Stimulated activated naive CD8-positive, alpha-beta T cell treated with anti-CD3 and anti-CD28 coated beads, Interleukin-15, Interleukin-2, amounts not matched to agents 100 U/mL and 50 U/mL, for 24 hours (primary cell): Measurements from ENCODE around the gene MMRN1.
A peak's percentile ranks its signal among the peaks of the same experiment; 100 is the strongest.

Source experiments
- ATAC-seq: fragments of 150-1000 bp; cut with Tn5 transposase; one replicate; pipeline ENCODE4 v1.10.0; 2021
- DNase-seq: peaks from one replicate; pipeline ENCODE4 v3.0.0; 2021

MMRN1 gene, protein sequence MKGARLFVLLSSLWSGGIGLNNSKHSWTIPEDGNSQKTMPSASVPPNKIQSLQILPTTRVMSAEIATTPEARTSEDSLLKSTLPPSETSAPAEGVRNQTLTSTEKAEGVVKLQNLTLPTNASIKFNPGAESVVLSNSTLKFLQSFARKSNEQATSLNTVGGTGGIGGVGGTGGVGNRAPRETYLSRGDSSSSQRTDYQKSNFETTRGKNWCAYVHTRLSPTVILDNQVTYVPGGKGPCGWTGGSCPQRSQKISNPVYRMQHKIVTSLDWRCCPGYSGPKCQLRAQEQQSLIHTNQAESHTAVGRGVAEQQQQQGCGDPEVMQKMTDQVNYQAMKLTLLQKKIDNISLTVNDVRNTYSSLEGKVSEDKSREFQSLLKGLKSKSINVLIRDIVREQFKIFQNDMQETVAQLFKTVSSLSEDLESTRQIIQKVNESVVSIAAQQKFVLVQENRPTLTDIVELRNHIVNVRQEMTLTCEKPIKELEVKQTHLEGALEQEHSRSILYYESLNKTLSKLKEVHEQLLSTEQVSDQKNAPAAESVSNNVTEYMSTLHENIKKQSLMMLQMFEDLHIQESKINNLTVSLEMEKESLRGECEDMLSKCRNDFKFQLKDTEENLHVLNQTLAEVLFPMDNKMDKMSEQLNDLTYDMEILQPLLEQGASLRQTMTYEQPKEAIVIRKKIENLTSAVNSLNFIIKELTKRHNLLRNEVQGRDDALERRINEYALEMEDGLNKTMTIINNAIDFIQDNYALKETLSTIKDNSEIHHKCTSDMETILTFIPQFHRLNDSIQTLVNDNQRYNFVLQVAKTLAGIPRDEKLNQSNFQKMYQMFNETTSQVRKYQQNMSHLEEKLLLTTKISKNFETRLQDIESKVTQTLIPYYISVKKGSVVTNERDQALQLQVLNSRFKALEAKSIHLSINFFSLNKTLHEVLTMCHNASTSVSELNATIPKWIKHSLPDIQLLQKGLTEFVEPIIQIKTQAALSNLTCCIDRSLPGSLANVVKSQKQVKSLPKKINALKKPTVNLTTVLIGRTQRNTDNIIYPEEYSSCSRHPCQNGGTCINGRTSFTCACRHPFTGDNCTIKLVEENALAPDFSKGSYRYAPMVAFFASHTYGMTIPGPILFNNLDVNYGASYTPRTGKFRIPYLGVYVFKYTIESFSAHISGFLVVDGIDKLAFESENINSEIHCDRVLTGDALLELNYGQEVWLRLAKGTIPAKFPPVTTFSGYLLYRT

DNA sequence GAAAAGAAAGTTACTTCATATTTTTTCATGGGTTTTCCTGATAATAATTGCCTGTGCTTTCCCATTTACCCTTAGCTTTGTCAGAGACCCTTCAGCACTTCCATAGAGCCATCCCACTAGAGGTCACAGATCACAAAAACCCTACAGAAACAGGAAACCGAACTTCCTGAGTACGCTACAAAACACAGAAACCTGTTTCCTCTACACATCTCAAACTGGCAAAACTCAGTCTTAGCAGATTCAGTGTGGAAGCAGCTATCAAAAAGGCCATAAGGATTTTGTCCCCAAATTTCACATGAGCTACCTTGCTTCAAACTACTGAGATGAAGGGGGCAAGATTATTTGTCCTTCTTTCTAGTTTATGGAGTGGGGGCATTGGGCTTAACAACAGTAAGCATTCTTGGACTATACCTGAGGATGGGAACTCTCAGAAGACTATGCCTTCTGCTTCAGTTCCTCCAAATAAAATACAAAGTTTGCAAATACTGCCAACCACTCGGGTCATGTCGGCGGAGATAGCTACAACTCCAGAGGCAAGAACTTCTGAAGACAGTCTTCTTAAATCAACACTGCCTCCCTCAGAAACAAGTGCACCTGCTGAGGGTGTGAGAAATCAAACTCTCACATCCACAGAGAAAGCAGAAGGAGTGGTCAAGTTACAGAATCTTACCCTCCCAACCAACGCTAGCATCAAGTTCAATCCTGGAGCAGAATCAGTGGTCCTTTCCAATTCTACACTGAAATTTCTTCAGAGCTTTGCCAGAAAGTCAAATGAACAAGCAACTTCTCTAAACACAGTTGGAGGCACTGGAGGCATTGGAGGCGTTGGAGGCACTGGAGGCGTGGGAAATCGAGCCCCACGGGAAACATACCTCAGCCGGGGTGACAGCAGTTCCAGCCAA lies at the start of gene MMRN1:
Gene MMRN1 (plus strand): TSS at position 206 of the 902 bp plus-strand sequence. CDS start 118 bp downstream, at position 324.
- ATAC-seq, result peak; percentile 23
- DNase-seq, result no peak

DNA sequence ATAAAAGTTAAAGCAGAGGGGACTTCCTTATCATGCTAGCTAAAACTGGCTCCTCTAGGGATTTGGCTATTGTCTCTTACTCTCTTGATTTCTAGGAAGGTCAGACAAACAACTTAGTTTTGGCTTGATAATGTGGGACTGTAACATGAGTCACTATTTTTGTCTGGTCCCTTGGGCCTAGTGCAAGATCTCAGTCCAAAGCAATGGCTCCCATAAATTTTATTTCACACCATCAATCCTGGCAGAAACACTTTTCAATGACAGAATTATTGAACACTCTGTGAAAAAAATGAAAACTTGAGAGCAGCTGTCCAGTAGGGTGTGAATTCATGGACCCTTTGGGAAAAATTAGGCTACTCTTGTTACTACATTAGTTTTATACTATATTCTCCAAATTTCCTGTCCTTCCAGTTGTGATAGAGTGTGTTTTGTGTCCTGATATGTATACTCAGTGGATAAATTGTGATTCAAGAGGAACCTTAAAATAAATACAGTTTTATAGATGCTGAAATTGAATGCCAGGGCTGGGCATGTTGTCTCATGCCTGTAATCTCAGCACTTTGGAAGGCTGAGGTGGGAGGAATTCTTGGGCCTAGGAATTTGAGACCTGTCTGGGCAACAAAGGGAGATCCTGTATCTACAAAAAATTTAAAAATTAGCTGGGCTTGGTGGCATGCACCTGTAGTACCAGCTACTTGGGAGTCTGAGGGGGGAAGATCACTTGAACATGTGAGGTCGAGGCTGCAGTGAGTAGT lies 46.9 kb upstream of the MMRN1 start:
- DNase-seq (no peak), ATAC-seq (no peak)

DNA sequence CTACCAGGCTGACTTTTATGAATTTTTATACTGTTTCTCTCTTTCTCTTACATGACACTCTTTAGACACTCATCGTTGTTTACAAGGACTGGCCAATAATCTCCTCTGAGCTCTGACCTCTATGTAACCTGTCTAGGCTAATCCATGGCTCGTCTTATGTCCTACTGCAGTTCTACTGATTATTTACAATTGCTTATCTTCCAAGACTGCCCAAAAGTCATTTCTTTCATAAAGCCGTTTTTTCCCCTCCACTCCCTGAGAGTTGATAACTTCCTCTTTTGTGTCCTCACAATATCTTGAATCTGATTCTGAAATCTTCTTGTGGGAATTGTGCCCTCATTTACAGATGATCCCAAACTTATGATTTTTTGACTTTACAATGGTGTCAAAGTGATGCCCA lies 39.4 kb upstream of the MMRN1 start:
- DNase-seq, result no peak
- ATAC-seq, result no peak

DNA sequence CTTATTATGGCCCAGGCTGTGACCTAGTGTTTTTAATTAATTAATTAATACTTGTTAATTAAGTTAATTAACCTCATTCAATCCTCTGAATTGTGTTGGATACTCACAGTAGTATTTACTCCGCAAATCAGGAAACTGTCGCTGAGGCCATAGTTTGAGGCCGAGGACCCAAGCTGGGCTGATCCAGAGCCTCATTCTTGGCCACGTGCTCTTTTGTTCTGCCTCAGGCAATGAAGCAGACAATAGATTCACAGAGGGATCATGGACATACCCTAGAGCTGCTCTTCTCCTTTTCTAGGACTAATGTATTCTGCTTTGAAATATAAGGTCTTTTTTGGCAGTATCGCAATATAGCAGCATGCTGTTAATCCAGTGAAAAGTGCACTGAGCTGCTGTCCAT lies 33.7 kb upstream of the MMRN1 start:
- DNase-seq, result no peak
- ATAC-seq, result no peak

DNA sequence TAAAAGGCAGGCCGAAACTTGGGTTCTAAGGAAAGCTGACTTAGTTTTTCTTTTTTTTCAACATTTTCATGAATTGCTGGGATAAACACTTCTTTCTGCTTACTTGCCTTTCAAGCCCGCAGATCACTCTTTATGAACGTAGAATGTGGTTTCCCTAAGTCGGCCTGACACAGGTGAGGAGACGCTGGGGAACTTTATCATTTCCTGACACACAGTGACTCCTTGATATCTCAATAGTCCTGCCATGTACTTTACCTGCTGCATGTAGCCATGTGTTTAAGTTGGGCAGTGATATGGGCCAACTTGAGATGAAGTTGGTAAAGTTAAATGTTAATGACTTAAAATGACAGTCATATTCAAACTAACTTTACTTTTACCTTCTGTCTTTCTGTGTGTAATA lies 31.1 kb upstream of the MMRN1 start:
- DNase-seq (no peak), ATAC-seq (no peak)

DNA sequence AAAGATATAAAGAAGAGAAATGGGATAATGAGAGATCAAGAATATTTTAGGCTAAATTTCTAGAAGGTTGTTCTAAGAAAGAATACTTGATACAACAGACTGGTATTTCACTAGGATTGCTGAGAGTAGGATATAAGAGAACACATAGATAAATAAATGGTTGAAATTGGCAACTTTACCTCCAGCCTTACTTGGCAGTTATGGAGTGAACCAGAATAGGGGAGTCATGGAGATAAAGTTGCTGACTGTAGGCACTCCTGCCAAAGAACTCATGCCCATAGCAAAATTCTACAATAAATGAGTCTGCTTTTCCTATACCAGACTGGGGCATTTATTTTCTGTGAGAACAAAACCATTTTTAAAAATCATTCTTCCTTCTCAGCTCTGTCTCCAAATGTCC lies 26.4 kb upstream of the MMRN1 start:
- ATAC-seq, result no peak

DNA sequence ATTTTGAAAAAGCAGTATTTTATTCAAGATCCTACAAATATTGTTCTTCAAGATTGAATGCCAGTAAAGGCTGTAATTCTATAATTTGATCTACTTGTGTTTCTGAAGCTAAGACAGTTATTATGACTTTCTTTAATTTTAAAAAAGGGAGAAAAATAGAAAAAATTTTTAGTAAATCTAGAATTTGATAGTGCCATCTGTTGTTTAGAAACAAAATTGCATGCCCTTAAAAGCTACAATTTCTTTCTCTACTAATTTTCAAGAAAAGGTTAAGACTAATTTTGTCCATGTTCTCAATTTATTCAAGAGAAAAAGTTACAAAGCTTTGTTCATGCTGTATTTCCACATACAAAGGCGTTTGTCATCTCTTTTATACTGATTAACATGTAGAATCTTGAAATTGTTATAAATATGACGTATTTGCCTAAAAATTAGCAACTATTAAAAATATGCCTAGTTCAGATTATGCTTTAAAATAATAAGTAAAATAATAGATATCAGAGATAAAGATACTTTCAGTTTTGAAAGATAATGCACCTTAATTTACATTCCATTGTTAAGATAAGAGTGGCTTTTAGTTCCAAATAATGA lies 25.6 kb upstream of the MMRN1 start:
- no peak for DNase-seq
- ATAC-seq, result no peak

More for the DNA sequence above, 26.4 kb upstream of the MMRN1 start:
- DNase-seq, result no peak

DNA sequence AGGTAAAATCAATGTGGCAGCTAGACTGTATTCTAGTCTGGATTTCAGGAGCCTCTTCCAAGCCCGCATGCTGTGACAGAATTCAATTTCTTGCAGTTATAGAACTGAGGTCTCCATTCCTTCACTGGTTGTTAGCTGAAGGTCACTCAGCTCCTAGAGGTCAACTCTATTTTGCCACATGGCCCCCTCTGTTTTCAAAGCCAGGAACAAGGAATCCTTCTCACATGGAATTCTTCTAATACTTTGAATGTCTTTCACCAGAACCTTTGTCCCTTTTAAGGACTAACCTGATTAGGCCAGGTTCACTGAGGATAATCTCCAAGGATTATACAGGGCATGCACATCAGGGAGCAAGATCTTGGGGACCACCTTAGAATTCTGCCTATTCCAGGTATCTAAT lies 23.4 kb upstream of the MMRN1 start:
- ATAC-seq (no peak), DNase-seq (no peak)

DNA sequence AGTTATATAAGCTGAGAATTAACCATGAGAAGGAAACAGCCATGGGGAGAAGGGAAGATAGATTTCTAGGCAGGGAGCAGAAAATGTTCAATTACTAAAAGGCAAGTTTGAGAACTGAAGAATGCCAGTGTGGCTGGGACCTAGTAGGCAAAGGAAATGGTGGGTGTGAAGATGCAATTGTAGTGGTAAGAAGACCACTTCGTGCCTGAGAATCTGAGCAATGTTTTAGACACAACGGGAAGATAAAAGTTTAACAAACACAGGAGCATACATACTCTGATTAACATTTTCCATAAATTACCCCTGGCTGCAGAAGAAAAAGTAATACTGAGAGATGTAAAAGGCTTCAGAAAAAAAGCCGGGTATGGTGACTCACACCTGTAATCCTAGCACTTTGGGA lies 18.1 kb upstream of the MMRN1 start:
- ATAC-seq (peak; percentile 69), DNase-seq (no peak)

DNA sequence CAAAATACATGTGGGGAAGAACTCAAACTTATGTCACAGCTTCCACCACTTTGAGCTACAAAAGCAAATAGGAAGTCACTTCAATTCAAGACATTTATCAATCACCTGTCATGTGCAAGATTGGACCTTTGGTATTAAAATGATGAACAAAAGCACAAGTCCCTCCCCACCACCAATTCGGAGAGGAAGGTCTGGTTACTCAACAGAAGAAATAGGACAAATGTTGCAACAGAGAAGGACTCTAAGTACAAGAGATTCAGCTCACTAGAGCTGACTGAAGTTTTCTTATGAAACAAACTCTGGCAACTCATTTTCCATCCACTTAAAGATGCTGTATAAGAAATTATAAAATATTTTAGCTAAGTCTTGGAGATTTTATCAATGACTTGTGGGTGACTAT lies 16.0 kb upstream of the MMRN1 start:
- no peak for ATAC-seq
- no peak for DNase-seq

DNA sequence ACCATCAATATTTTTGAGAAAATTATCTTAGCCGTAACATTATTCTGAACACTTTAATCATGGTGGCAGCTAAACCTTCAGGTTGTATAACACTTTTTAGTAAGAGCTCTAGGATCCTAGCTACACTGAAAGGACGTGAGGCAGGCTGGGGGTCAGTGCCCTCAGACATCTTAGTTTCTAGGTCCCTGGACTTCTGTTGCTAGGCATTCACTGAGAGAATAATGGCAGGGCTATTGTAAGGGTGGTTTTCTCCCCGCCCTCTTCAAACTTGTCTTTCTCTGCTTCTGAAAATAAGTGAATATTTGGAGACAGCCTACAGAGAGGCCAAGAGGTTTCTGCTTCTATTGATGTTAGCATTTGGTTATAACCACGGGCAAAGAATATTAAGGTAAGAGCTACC lies 15.4 kb upstream of the MMRN1 start:
- ATAC-seq (no peak), DNase-seq (no peak)

DNA sequence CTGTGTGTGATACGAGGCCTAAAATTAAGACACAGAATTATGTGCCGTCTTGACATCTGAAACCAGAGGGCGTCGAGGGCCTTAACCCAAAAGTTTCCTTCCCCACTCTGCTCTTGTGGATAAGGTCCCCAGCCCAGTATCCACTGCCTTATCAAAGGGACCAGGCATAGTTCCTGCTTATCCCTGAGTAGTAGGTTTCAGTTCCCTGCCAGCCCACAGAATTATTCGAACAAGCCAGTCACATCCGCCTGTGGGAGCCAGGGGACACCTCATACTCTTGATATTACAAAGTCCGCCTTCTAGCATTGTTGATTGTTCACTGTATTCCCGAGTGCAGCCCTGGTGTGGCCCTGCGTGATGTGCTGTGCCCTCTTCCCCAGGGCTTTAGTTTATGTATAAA lies 5.4 kb upstream of the MMRN1 start:
- DNase-seq (no peak), ATAC-seq (no peak)

DNA sequence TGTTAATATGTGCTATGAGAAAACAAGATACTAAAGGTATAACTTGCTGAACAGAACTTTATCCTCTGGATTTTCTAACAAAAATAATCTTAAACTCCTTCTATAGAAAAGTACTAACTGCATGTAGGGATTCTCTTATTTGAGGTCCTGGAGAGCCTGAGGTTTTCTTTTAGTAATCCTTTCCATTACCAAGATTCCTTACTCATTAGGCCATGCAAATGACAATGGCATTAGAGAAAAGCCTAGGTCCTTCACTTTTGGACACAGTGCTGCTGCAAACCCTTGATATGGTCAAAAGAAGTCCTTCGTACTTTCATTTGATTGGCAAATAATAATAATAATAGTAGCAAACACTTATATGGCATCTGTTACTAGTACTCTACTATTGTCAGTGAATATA lies 3.2 kb downstream of the MMRN1 start:
- no peak for DNase-seq
- ATAC-seq, result no peak

DNA sequence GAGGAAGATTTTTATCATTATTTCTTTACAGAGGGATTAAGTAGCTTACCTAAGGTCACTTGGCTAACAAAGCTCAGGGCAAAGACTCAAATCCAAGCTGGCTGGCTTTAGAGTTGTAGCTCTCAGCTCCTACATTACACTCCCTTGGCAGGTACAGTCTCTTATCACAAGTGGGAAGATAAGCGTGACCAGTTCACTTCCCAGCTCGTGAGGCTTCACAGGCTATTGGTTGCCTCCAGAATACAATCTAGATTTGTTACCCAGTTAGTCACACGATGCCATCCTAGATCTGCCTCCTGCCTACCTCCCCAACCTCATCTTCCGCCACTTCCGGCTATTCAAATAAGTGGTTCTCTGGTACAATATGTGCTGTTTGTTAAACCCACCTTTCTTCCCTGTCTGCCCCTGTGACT lies 3.7 kb downstream of the MMRN1 start:
- no peak for ATAC-seq
- no peak for DNase-seq

DNA sequence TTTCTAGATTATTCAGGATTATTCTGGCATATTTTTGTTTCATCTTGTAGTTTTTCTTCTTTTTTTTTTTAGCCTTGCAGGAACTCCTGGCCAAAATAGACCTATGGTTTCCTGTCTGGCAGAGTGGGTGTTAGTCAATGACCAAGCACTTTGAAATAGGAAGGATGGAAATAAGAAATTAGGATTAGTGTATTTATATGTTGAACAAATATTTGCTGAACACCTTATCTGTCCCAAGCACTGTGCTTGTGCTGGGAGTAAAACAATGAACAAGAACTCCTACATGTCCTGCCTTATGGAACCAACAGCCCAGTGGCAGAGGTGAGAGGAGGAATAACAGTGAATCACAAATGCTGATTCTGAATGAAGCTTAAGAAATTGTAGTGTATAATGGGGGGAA lies 4.5 kb downstream of the MMRN1 start:
- DNase-seq (no peak), ATAC-seq (no peak)

DNA sequence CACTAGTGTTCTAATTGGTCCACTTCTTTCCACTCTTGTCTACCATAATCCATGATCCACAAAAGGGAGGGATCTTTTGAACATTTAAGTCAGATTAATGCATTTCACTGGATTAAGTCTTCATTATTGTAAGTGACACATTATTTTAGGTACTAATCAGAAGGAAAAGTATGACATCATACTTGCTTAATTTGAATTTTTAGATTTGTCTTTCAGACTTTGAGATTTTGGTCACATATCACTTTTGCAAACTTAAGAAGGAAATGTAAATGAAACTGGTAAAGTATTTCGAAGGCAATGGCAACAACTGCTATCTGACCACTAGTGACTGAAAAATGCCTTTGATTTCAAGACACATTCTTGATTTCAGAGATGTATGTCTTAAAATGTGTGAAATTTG lies 5.2 kb downstream of the MMRN1 start:
- no peak for DNase-seq
- ATAC-seq, result no peak

DNA sequence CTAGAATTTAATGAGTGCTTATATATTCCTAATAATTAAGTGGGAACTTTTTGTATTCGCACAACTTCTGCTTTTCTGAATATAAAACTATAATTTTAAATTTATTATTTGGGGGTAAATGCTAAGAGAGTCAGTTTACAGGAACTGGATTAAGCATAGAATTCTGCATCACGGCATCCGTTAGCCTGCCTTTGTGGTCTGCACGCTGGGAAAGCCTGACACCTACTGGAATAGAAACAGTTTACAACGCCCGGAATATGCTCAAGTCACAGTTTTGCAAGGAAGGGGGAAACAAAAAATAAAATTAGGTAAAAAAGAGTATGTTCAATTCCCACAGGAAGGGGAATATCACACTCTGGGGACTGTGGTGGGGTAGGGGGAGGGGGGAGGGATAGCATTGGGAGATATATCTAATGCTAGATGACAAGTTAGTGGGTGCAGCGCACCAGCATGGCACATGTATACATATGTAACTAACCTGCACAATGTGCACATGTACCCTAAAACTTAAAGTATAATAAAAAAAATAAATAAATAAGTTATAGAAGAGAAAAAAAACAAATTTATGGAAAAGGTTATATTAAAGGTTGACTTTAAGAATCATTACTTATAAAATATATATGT lies 7.3 kb downstream of the MMRN1 start:
- DNase-seq, result peak; percentile 49
- ATAC-seq, result peak; percentile 77

DNA sequence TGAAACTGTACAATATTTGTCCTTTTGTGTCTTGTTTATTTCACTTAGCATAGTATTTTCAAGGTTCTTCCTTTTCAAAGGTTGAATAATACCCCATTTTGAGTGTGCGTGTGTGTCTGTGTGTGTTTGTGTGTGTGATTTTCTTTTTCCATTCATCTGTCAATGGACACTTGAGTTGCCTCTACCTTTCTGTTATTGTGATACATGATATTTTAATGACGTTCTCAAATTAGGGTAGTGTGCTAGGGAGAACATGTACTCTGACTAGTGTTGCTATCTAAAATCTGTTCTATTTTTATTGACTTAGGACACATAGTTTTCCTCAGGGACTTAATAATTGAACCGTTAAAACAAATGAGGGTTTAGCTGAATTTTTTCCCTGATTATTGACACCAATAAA lies 9.9 kb downstream of the MMRN1 start:
- DNase-seq (no peak), ATAC-seq (no peak)

DNA sequence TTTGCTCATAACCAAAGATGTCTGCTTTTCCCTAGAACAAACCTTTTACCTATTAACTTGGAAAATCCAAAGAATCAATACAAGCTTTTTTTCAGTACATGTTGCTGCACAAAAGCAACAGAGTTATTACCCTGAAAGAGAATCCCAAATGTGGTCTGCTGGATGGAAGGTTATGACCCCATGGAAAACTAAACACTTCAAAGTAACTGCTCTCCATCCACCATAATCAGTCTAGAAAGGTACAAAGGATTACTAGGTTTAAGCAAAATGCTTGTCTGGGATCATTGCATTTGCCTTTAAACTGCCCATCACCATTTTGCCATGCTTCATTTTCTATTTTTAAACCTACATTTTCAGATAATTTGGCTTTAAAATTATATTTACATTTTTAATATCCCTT lies 11.7 kb downstream of the MMRN1 start:
- DNase-seq, result no peak
- no peak for ATAC-seq
